ENCODE data around the gene IPO5. TPM values are rescaled to one million over a fixed set of nuclear protein-coding genes. Genes with fewer than 3 reads are reported as not detected.
"Not testable (repeated sequence)": the region's sequence is repeated elsewhere in the genome, so short reads cannot be mapped to it uniquely, and the experiment has no call there.

The IPO5 gene
- polyA plus RNA-seq, 3 donors from 2014 or later: 13.3 to 29.8 (median 25.6) TPM

GRCh38 chr13:98039261-98039660, 85.8 kb downstream of the IPO5 start:
- H3K27ac Mint-ChIP-seq: no peak overlapping the region
- no peaks in the 10 kb centered on the region for H3K9me3 Mint-ChIP-seq
- H3K4me3 Mint-ChIP-seq: no peak overlapping the region
- H3K27me3 Mint-ChIP-seq (ENCODE audit: low read depth in 3 of 3): peaks cover 0 to 3% (median 0%) of the 10 kb centered on the region in 3 donors
- no peaks in the 10 kb centered on the region for H3K4me1 Mint-ChIP-seq
- no peak for DNase-seq
- H3K36me3 Mint-ChIP-seq: no peaks in the 10 kb centered on the region

- Mint-ChIP-seq H3K4me3 (no peak overlapping the region), H3K36me3 (no peaks in the 10 kb centered on the region), H3K9me3 (no peaks in the 10 kb centered on the region), H3K27ac (no peak overlapping the region), H3K27me3 (ENCODE audit: low read depth in 3 of 3) (peaks cover 0 to 3% (median 0%) of the 10 kb centered on the region in 3 donors), H3K4me1 (no peaks in the 10 kb centered on the region)
- DNase-seq: no peak
These were observed 86.5 kb downstream of the IPO5 start for GRCh38 chr13:98039964-98040363.

- H3K4me1 Mint-ChIP-seq: no peaks in the 10 kb centered on the region
- no peak for DNase-seq
- H3K27ac Mint-ChIP-seq: no peak overlapping the region
- no peaks in the 10 kb centered on the region for H3K9me3 Mint-ChIP-seq
- H3K27me3 Mint-ChIP-seq (ENCODE audit: low read depth in 3 of 3): peaks cover 0 to 8% (median 0%) of the 10 kb centered on the region in 3 donors
- no peaks in the 10 kb centered on the region for H3K36me3 Mint-ChIP-seq
- no peak overlapping the region for H3K4me3 Mint-ChIP-seq
These were observed 87.8 kb downstream of the IPO5 start for GRCh38 chr13:98041081-98041820.

GRCh38 chr13:98044301-98044700, 90.8 kb downstream of the IPO5 start:
- Mint-ChIP-seq H3K9me3 (no peaks in the 10 kb centered on the region), H3K4me3 (no peak overlapping the region), H3K4me1 (no peaks in the 10 kb centered on the region), H3K27ac (no peak overlapping the region), H3K27me3 (ENCODE audit: low read depth in 3 of 3) (peaks cover 0 to 8% (median 0%) of the 10 kb centered on the region in 3 donors), H3K36me3 (no peaks in the 10 kb centered on the region)
- no peak for DNase-seq

GRCh38 chr13:98047785-98048184, 94.3 kb downstream of the IPO5 start:
- H3K27ac Mint-ChIP-seq, H3K4me3 Mint-ChIP-seq, H3K9me3 Mint-ChIP-seq, H3K4me1 Mint-ChIP-seq, H3K36me3 Mint-ChIP-seq, DNase-seq: not testable (repeated sequence)
- peaks cover 0 to 10% (median 3%) of the 10 kb centered on the region in 3 donors for H3K27me3 Mint-ChIP-seq (ENCODE audit: low read depth in 3 of 3)

GRCh38 chr13:98048265-98048664, 94.8 kb downstream of the IPO5 start:
- DNase-seq: no peak
- Mint-ChIP-seq H3K4me3 (no peak overlapping the region), H3K4me1 (no peaks in the 10 kb centered on the region), H3K36me3 (no peaks in the 10 kb centered on the region), H3K27ac (no peak overlapping the region), H3K9me3 (peaks cover 0 to 5% (median 0%) of the 10 kb centered on the region in 6 donors), H3K27me3 (ENCODE audit: low read depth in 3 of 3) (peaks cover 0 to 10% (median 3%) of the 10 kb centered on the region in 3 donors)

- H3K27ac Mint-ChIP-seq: no peak overlapping the region
- peaks cover 0 to 5% (median 0%) of the 10 kb centered on the region in 6 donors for H3K9me3 Mint-ChIP-seq
- no peaks in the 10 kb centered on the region for H3K36me3 Mint-ChIP-seq
- no peak for DNase-seq
- H3K4me1 Mint-ChIP-seq: no peaks in the 10 kb centered on the region
- no peak overlapping the region for H3K4me3 Mint-ChIP-seq
- peaks cover 0 to 10% (median 3%) of the 10 kb centered on the region in 3 donors for H3K27me3 Mint-ChIP-seq (ENCODE audit: low read depth in 3 of 3)
These were observed 96.6 kb downstream of the IPO5 start for GRCh38 chr13:98050041-98050466.

- Mint-ChIP-seq H3K4me1 (no peaks in the 10 kb centered on the region), H3K36me3 (no peaks in the 10 kb centered on the region)
These were observed 98.9 kb downstream of the IPO5 start for GRCh38 chr13:98052412-98052811.

GRCh38 chr13:98054301-98054700, 100.8 kb downstream of the IPO5 start:
- H3K4me3 Mint-ChIP-seq: no peak overlapping the region
- no peak overlapping the region for H3K27ac Mint-ChIP-seq
- peaks cover 0 to 5% (median 0%) of the 10 kb centered on the region in 6 donors for H3K9me3 Mint-ChIP-seq
- no peaks in the 10 kb centered on the region for H3K4me1 Mint-ChIP-seq
- peaks cover 2 to 5% (median 3%) of the 10 kb centered on the region in 3 donors for H3K27me3 Mint-ChIP-seq (ENCODE audit: low read depth in 3 of 3)
- no peak for DNase-seq
- no peaks in the 10 kb centered on the region for H3K36me3 Mint-ChIP-seq

More at GRCh38 chr13:98052412-98052811, 98.9 kb downstream of the IPO5 start:
- no peak for DNase-seq
- H3K27me3 Mint-ChIP-seq (ENCODE audit: low read depth in 3 of 3): peaks cover 2 to 5% (median 3%) of the 10 kb centered on the region in 3 donors
- H3K27ac Mint-ChIP-seq: no peak overlapping the region
- H3K4me3 Mint-ChIP-seq: no peak overlapping the region
- H3K9me3 Mint-ChIP-seq: peaks cover 0 to 5% (median 0%) of the 10 kb centered on the region in 6 donors

GRCh38 chr13:98055623-98056022, 102.1 kb downstream of the IPO5 start:
- Mint-ChIP-seq H3K27me3 (ENCODE audit: low read depth in 3 of 3) (peaks cover 3 to 5% (median 3%) of the 10 kb centered on the region in 3 donors), H3K4me3 (no peak overlapping the region), H3K4me1 (no peaks in the 10 kb centered on the region), H3K36me3 (no peaks in the 10 kb centered on the region), H3K9me3 (peaks cover 0 to 5% (median 0%) of the 10 kb centered on the region in 6 donors), H3K27ac (no peak overlapping the region)
- DNase-seq: no peak

GRCh38 chr13:98056839-98057410, 103.5 kb downstream of the IPO5 start:
- H3K4me1 Mint-ChIP-seq: no peaks in the 10 kb centered on the region
- no peak overlapping the region for H3K4me3 Mint-ChIP-seq
- DNase-seq: no peak
- peaks cover 0 to 5% (median 0%) of the 10 kb centered on the region in 6 donors for H3K9me3 Mint-ChIP-seq
- no peaks in the 10 kb centered on the region for H3K36me3 Mint-ChIP-seq
- peaks cover 2 to 5% (median 3%) of the 10 kb centered on the region in 3 donors for H3K27me3 Mint-ChIP-seq (ENCODE audit: low read depth in 3 of 3)
- H3K27ac Mint-ChIP-seq: no peak overlapping the region

GRCh38 chr13:98059276-98059675, 105.8 kb downstream of the IPO5 start:
- no peak overlapping the region for H3K4me3 Mint-ChIP-seq
- H3K36me3 Mint-ChIP-seq: no peaks in the 10 kb centered on the region
- DNase-seq: no peak
- no peaks in the 10 kb centered on the region for H3K4me1 Mint-ChIP-seq
- H3K27me3 Mint-ChIP-seq (ENCODE audit: low read depth in 3 of 3): peaks cover 0 to 8% (median 0%) of the 10 kb centered on the region in 3 donors
- no peaks in the 10 kb centered on the region for H3K9me3 Mint-ChIP-seq
- no peak overlapping the region for H3K27ac Mint-ChIP-seq

GRCh38 chr13:98060282-98060681, 106.8 kb downstream of the IPO5 start:
- DNase-seq: no peak
- H3K4me1 Mint-ChIP-seq: no peaks in the 10 kb centered on the region
- H3K9me3 Mint-ChIP-seq: no peaks in the 10 kb centered on the region
- H3K4me3 Mint-ChIP-seq: no peak overlapping the region
- no peaks in the 10 kb centered on the region for H3K36me3 Mint-ChIP-seq
- peaks cover 0 to 8% (median 0%) of the 10 kb centered on the region in 3 donors for H3K27me3 Mint-ChIP-seq (ENCODE audit: low read depth in 3 of 3)
- no peak overlapping the region for H3K27ac Mint-ChIP-seq

GRCh38 chr13:98065468-98065867, 112.0 kb downstream of the IPO5 start:
- H3K36me3 Mint-ChIP-seq: no peaks in the 10 kb centered on the region
- no peak overlapping the region for H3K27ac Mint-ChIP-seq
- DNase-seq: no peak
- H3K4me1 Mint-ChIP-seq: no peaks in the 10 kb centered on the region
- no peaks in the 10 kb centered on the region for H3K9me3 Mint-ChIP-seq
- no peak overlapping the region for H3K4me3 Mint-ChIP-seq
- peaks cover 0 to 13% (median 4%) of the 10 kb centered on the region in 3 donors for H3K27me3 Mint-ChIP-seq (ENCODE audit: low read depth in 3 of 3)

Measured in immature natural killer cell (primary cell).